ENCODE data around the gene IRGQ. TPM values are rescaled to one million over a fixed set of nuclear protein-coding genes. Genes with fewer than 3 reads are reported as not detected.

IRGQ gene, protein sequence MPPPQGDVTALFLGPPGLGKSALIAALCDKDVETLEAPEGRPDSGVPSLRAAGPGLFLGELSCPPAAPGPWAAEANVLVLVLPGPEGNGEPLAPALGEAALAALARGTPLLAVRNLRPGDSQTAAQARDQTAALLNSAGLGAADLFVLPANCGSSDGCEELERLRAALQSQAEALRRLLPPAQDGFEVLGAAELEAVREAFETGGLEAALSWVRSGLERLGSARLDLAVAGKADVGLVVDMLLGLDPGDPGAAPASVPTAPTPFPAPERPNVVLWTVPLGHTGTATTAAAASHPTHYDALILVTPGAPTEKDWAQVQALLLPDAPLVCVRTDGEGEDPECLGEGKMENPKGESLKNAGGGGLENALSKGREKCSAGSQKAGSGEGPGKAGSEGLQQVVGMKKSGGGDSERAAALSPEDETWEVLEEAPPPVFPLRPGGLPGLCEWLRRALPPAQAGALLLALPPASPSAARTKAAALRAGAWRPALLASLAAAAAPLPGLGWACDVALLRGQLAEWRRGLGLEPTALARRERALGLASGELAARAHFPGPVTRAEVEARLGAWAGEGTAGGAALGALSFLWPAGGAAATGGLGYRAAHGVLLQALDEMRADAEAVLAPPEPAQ
- 10 to 100 TPM; 14.0 to 57.9 (median 23.8) TPM for total RNA-seq
- polyA plus RNA-seq, result 10 to 100 TPM in 1 of 3 donors, 1 to 10 TPM in 2; 7.0 to 12.8 (median 7.4) TPM
- long read RNA-seq, donor 1, full-length matches to known transcripts, result 13 of 13 reads
- long read RNA-seq, donor 1, partial matches to known transcripts, result 0 of 13 reads
- long read RNA-seq, donor 1, other reads (novel, unspliced or antisense), result 0 of 13 reads
- long read RNA-seq, donor 2, full-length matches to known transcripts, result 20 of 20 reads
- long read RNA-seq, donor 2, partial matches to known transcripts, result 0 of 20 reads
- long read RNA-seq, donor 2, other reads (novel, unspliced or antisense), result 0 of 20 reads
- long read RNA-seq, donor 3, transcript IRGQ-202 (1 exons, 3,752 nt), result major isoform, 9 of 9 reads
- long read RNA-seq, donor 3, partial matches to known transcripts, result 0 of 9 reads
- long read RNA-seq, donor 3, other reads (novel, unspliced or antisense), result 0 of 9 reads
- long read RNA-seq, donor 4, partial matches to known transcripts, result 0 of 1 reads
- long read RNA-seq, donor 4, other reads (novel, unspliced or antisense), result 0 of 1 reads
- long read RNA-seq, donor 5, transcript IRGQ-202 (1 exons, 3,752 nt), result major isoform, 8 of 9 reads
- long read RNA-seq, donor 5, partial matches to known transcripts, result 0 of 9 reads
- long read RNA-seq, donor 5, other reads (novel, unspliced or antisense), result 1 of 9 reads
- long read RNA-seq, donor 6, result 0 reads
- long read RNA-seq, donor 7, transcript IRGQ-202 (1 exons, 3,752 nt), result major isoform, 17 of 17 reads
- long read RNA-seq, donor 7, partial matches to known transcripts, result 0 of 17 reads
- long read RNA-seq, donor 7, other reads (novel, unspliced or antisense), result 0 of 17 reads
- long read RNA-seq, donor 8, full-length matches to known transcripts, result 15 of 15 reads
- long read RNA-seq, donor 8, partial matches to known transcripts, result 0 of 15 reads
- long read RNA-seq, donor 8, other reads (novel, unspliced or antisense), result 0 of 15 reads
- long read RNA-seq, donor 9, full-length matches to known transcripts, result 10 of 10 reads
- long read RNA-seq, donor 9, partial matches to known transcripts, result 0 of 10 reads
- long read RNA-seq, donor 9, other reads (novel, unspliced or antisense), result 0 of 10 reads
- long read RNA-seq, donor 10, transcript IRGQ-202 (1 exons, 3,752 nt), result major isoform, 13 of 13 reads
- long read RNA-seq, donor 10, partial matches to known transcripts, result 0 of 13 reads
- long read RNA-seq, donor 10, other reads (novel, unspliced or antisense), result 0 of 13 reads

DNA sequence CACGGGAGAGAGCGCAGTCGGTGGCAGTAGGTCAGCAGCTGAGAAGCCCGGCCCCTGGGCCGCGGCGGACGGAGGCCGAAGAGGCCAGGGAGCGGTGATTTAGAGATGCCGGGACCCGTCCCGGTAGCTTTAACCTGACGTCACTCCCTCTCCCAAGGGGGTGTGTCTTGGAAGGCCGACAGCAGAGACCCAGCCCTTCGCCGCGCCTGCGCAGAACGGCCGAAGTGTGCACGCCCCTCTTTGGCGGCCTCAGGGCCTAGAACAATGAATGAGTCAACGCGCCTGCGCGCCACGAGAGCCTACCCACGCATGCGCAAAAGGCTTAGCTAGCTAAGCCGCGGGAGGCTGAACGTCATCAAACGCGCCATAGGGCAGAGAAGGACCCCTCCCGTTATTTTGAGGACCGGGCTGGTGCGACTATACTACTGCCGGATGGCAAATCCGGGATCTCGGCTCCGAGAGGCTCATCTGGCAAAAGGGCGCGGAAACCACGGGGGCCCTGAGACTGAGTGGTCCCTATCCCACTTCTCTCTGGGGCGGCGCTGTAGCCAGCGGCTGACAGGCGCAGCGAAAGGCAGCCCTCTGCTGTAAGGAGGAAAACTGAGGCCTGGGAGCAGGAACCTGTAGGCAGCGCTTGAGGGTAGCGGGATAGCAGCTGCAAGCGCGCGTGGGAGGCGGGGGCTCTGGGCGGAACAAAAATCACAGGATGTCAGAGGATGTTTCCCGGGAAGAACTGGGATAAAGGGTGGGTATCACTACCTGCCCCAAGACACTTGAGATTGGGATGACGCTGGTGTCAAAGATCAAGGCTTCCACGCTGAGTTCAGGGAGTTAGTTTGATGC, at the start of gene IRGQ, which contains the start of gene ZNF576:
Gene IRGQ (minus strand): TSS at position 136 of the 843 bp plus-strand sequence. CDS start 796 bp downstream, outside the sequence.
Gene ZNF576 (plus strand): TSS at position 597 of the 843 bp plus-strand sequence. CDS start 514 bp downstream, outside the sequence.
- Histone ChIP-seq H3K9me3 (replicated peaks in 1 of 3) (no peaks in the 10 kb centered on the region), H3K4me1 (replicated peaks in 1 of 2) (peaks cover 20 to 30% of the 10 kb centered on the region in 2 donors), H3K4me3 (peak within 1 kb of the TSS; percentile 24 to 65 (median 54)), H3K27me3 (no peaks in the 10 kb centered on the region), H3K36me3 (replicated peaks in 1 of 2) (peaks cover 0 to 42% of the 10 kb centered on the region in 2 donors), H3K27ac (peak within 1 kb of the TSS; percentile 92 to 97 (median 95))
- WGBS, 4 donors, result 0 to 1% (median 0%) methylated on average over 30 to 60 of the region's 60 CpGs
- TF ChIP-seq POLR2A (IDR thresholded peaks at IDR 0.05), result peak; percentile 93 to 96
- TF ChIP-seq, protein P1, sequence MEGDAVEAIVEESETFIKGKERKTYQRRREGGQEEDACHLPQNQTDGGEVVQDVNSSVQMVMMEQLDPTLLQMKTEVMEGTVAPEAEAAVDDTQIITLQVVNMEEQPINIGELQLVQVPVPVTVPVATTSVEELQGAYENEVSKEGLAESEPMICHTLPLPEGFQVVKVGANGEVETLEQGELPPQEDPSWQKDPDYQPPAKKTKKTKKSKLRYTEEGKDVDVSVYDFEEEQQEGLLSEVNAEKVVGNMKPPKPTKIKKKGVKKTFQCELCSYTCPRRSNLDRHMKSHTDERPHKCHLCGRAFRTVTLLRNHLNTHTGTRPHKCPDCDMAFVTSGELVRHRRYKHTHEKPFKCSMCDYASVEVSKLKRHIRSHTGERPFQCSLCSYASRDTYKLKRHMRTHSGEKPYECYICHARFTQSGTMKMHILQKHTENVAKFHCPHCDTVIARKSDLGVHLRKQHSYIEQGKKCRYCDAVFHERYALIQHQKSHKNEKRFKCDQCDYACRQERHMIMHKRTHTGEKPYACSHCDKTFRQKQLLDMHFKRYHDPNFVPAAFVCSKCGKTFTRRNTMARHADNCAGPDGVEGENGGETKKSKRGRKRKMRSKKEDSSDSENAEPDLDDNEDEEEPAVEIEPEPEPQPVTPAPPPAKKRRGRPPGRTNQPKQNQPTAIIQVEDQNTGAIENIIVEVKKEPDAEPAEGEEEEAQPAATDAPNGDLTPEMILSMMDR (IDR thresholded peaks at IDR 0.05), result peak in 2 of 6 experiments; percentile 9 to 18
- intact Hi-C loops (cut with DNase I), result loop anchor here in 1 of 2 donors (10.0 kb wide), 1 partner anchor 59 kb away; no protein-coding TSS in a partner anchor
- DNase-seq, result peak; percentile 99 to 100 (median 100)

DNA sequence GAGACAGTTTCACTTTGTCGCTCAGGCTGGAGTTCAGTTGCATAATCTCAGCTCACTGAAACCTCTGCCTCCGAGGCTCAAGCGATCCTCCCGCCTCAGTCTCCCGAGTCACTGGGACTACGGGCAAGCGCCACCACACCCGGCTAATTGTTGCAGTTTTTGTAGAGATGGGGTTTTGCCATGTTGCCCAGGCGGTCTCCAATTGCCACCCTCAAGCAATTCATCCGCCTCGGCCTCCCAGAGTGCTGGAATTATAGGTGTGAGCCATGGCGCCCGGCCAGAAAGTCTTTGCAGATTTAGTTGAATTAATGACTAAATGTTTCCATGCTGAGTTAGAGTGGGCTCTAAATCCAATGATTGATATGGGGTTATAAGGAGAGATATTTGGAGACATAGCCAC, 48.2 kb upstream of the IRGQ start:
- TF ChIP-seq, protein P1 (IDR thresholded peaks at IDR 0.05), result no peak
- TF ChIP-seq POLR2A (IDR thresholded peaks at IDR 0.05), result no peak
- H3K4me3 ChIP-seq, result no peak overlapping the region
- peaks cover 0 to 10% of the 10 kb centered on the region in 2 donors for H3K36me3 ChIP-seq (replicated peaks in 1 of 2)
- H3K4me1 ChIP-seq (replicated peaks in 1 of 2), result peaks cover 4 to 7% of the 10 kb centered on the region in 2 donors
- no peak overlapping the region for H3K27ac ChIP-seq
- 81 to 89% (median 88%) methylated on average over 13 of the region's 13 CpGs for WGBS, 4 donors
- intact Hi-C loops (cut with DNase I), result no loop called here
- no peak for DNase-seq
- H3K9me3 ChIP-seq (replicated peaks in 1 of 3), result no peaks in the 10 kb centered on the region
- no peaks in the 10 kb centered on the region for H3K27me3 ChIP-seq

DNA sequence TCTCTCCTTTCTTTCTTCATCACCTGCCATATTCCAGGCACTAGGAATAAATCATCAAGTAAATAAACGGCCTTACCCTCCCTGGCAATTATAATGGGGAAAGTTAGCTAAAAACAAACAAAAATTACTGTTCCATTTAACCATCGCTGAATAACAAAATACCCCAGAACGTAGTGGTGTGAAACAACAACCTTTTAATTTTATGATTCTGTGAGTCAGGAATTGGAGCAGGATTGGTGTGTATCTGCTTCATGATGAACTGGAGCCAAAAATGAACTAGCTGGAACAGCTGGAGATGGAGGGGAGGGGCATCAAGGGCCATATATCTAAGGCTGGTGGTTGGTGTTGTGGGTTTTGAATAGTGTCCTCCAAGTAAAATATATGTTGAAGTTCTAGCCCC, 47.4 kb upstream of the IRGQ start:
- no peak for DNase-seq
- intact Hi-C loops (cut with DNase I), result no loop called here
- Histone ChIP-seq H3K9me3 (replicated peaks in 1 of 3) (no peaks in the 10 kb centered on the region), H3K27me3 (no peaks in the 10 kb centered on the region), H3K27ac (no peak overlapping the region), H3K4me3 (no peak overlapping the region), H3K36me3 (replicated peaks in 1 of 2) (peaks cover 0 to 4% of the 10 kb centered on the region in 2 donors), H3K4me1 (replicated peaks in 1 of 2) (peaks cover 10 to 12% of the 10 kb centered on the region in 2 donors)
- 52 to 69% (median 58%) methylated on average over 3 of the region's 3 CpGs for WGBS, 4 donors
- TF ChIP-seq POLR2A (IDR thresholded peaks at IDR 0.05), result no peak
- TF ChIP-seq, protein P1 (IDR thresholded peaks at IDR 0.05), result no peak
